ENCODE results near the gene TIMM22. TPM values are rescaled to one million over a fixed set of nuclear protein-coding genes. Genes with fewer than 3 reads are reported as not detected.
"Not testable (repeated sequence)": the region's sequence is repeated elsewhere in the genome, so short reads cannot be mapped to it uniquely, and the experiment has no call there.

TIMM22 gene
- total RNA-seq, 3 donors from 2014 or later (not counting 1 experiment from before 2014, with no cell fraction given) = 7.8 to 11.3 (median 8.9) TPM

DNA sequence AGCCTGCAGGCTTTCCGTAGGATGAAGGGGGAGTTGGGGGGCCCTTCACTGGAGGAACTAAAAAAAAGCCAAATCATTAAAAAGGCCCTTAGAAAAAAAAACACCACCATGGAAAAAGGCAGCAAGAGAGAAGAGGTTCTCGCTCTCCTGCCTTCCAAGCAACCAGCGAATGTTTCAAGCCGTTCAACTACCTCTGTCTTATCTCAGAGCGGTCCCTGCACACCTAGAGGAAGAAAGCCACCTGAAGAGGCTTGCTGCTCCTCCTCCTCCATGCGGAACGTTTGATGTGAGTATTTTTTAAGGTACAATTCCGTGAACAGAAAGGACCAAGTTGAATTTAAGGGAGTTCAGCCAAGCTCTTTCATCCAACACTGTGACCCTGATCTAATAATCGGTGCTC is 26.6 kb upstream of the TIMM22 start:
- no peak overlapping the region for H3K4me3 Mint-ChIP-seq
- Histone ChIP-seq H3K4me1 (ENCODE audit: control insufficient read depth, insufficient read depth, low read length) (no peaks in the 10 kb centered on the region), H3K9me3 (ENCODE audit: control insufficient read depth, insufficient read depth, low read length) (no peaks in the 10 kb centered on the region), H3K36me3 (ENCODE audit: control insufficient read depth, insufficient read depth, low read length) (no peaks in the 10 kb centered on the region), H3K27me3 (ENCODE audit: control insufficient read depth, insufficient read depth, low read length) (peaks cover under 1% of the 10 kb centered on the region), H3K4me3 (ENCODE audit: low read length) (no peak overlapping the region), H3K27ac (ENCODE audit: low read length) (no peak overlapping the region)
- no peak for TF ChIP-seq CTCF (IDR thresholded peaks at IDR 0.05)
- no peaks in the 10 kb centered on the region for H3K4me1 Mint-ChIP-seq
- H3K36me3 Mint-ChIP-seq = no peaks in the 10 kb centered on the region
- H3K27me3 Mint-ChIP-seq (ENCODE audit: low read depth in 2 of 2) = peaks cover 22 to 47% of the 10 kb centered on the region in 2 donors
- no peak overlapping the region for H3K27ac Mint-ChIP-seq
- no peak for DNase-seq
- H3K9me3 Mint-ChIP-seq = no peaks in the 10 kb centered on the region
- 66% methylated on average over 9 of the region's 9 CpGs for WGBS (ENCODE audit: insufficient coverage)
- intact Hi-C loops (cut with micrococcal nuclease) = no loop called here
- ATAC-seq = no peak

- H3K27ac ChIP-seq (ENCODE audit: low read length); DNase-seq; H3K9me3 Mint-ChIP-seq; H3K4me3 ChIP-seq (ENCODE audit: low read length); H3K4me3 Mint-ChIP-seq; H3K36me3 Mint-ChIP-seq; H3K36me3 ChIP-seq (ENCODE audit: control insufficient read depth, insufficient read depth, low read length); H3K9me3 ChIP-seq (ENCODE audit: control insufficient read depth, insufficient read depth, low read length); intact Hi-C loops (cut with micrococcal nuclease); H3K4me1 Mint-ChIP-seq; H3K27ac Mint-ChIP-seq; ATAC-seq; H3K4me1 ChIP-seq (ENCODE audit: control insufficient read depth, insufficient read depth, low read length): not testable (repeated sequence)
- WGBS (ENCODE audit: insufficient coverage) = 92% methylated on average over 14 of the region's 14 CpGs
- H3K27me3 Mint-ChIP-seq (ENCODE audit: low read depth in 2 of 2) = peaks cover 25 to 59% of the 10 kb centered on the region in 2 donors
- H3K27me3 ChIP-seq (ENCODE audit: control insufficient read depth, insufficient read depth, low read length) = peaks cover 13% of the 10 kb centered on the region
Measured at GRCh38 chr17:971861-972260, 25.1 kb upstream of the TIMM22 start.

GRCh38 chr17:973053-973452 is 23.9 kb upstream of the TIMM22 start:
- H3K9me3 Mint-ChIP-seq = no peaks in the 10 kb centered on the region
- ATAC-seq (no peak), DNase-seq (no peak)

DNA sequence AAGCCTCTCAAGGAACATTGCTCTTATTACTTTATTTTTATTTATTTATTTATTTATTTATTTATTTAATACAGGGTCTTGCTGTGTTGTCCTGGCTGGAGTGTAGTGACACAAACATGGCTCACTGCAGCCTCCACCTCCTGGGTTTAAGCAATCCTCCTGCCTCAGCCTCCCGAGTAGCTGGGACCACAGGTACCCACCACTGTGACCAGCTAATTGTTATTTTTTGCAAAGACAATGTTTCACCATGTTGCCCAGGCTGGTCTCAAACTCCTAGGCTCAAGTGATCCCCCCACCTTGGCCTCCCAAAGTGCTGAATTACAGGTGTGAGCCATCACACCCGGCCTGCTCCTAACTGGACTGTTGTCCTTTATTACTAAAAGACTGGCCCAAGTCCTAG is 22.2 kb upstream of the TIMM22 start:
- not testable (repeated sequence) for H3K4me1 ChIP-seq (ENCODE audit: control insufficient read depth, insufficient read depth, low read length)

More at GRCh38 chr17:973053-973452, 23.9 kb upstream of the TIMM22 start:
- Mint-ChIP-seq H3K4me3 (no peak overlapping the region), H3K4me1 (peaks cover 2% of the 10 kb centered on the region in 2 donors), H3K27me3 (ENCODE audit: low read depth in 2 of 2) (peaks cover 31 to 57% of the 10 kb centered on the region in 2 donors), H3K36me3 (no peaks in the 10 kb centered on the region), H3K27ac (no peak overlapping the region)
- no peak overlapping the region for H3K27ac ChIP-seq (ENCODE audit: low read length)
- H3K36me3 ChIP-seq (ENCODE audit: control insufficient read depth, insufficient read depth, low read length) = no peaks in the 10 kb centered on the region
- no peak overlapping the region for H3K4me3 ChIP-seq (ENCODE audit: low read length)
- no peaks in the 10 kb centered on the region for H3K4me1 ChIP-seq (ENCODE audit: control insufficient read depth, insufficient read depth, low read length)
- H3K9me3 ChIP-seq (ENCODE audit: control insufficient read depth, insufficient read depth, low read length) = no peaks in the 10 kb centered on the region
- intact Hi-C loops (cut with micrococcal nuclease) = no loop called here
- 83% methylated on average over 12 of the region's 12 CpGs for WGBS (ENCODE audit: insufficient coverage)
- no peak for TF ChIP-seq CTCF (IDR thresholded peaks at IDR 0.05)
- H3K27me3 ChIP-seq (ENCODE audit: control insufficient read depth, insufficient read depth, low read length) = peaks cover 24% of the 10 kb centered on the region

More for the DNA sequence above, 22.2 kb upstream of the TIMM22 start:
- H3K36me3 Mint-ChIP-seq; DNase-seq; ATAC-seq; H3K4me3 Mint-ChIP-seq; H3K27ac ChIP-seq (ENCODE audit: low read length); intact Hi-C loops (cut with micrococcal nuclease); H3K4me3 ChIP-seq (ENCODE audit: low read length); H3K9me3 Mint-ChIP-seq; H3K9me3 ChIP-seq (ENCODE audit: control insufficient read depth, insufficient read depth, low read length); H3K27ac Mint-ChIP-seq; H3K36me3 ChIP-seq (ENCODE audit: control insufficient read depth, insufficient read depth, low read length); H3K4me1 Mint-ChIP-seq: not testable (repeated sequence)
- 88% methylated on average over 2 of the region's 2 CpGs for WGBS (ENCODE audit: insufficient coverage)
- H3K27me3 ChIP-seq (ENCODE audit: control insufficient read depth, insufficient read depth, low read length) = peaks cover 27% of the 10 kb centered on the region
- H3K27me3 Mint-ChIP-seq (ENCODE audit: low read depth in 2 of 2) = peaks cover 28 to 45% of the 10 kb centered on the region in 2 donors

Data from natural killer cell (primary cell).